ENCODE measurements around the gene TSEN15. TPM values are rescaled to one million over a fixed set of nuclear protein-coding genes. Genes with fewer than 3 reads are reported as not detected.

Gene TSEN15
- total and polyA plus RNA-seq, 2 of the 13 experiments (the other 11 are each of a cell fraction or from before 2014, with no cell fraction given): 25.6 to 35.8 TPM

DNA sequence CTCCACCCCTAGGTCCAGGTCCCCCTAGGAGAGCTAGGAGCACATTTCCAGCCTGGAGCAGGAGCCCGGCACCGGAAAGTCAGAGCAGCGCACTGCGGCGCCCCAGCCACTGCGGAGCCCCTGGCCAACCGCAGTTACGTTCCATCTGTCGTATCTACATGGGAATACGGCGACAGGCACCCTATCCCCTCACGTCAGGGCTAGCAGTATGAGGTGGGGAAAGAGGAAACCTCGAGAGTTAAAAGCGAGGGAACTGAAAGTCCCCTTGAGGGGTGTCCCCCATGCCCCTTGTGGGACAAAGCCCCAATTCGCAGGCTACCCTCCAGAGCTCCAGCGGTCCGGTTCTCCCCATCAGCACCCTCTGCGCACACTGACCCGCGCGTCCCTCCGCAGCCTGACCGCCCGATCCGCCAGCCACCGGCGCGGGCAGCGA is 15.0 kb upstream of the TSEN15 start (continued):
- TF ChIP-seq, protein P1, sequence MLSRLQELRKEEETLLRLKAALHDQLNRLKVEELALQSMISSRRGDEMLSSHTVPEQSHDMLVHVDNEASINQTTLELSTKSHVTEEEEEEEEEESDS (CRISPR knock-in tag; IDR thresholded peaks at IDR 0.05; ENCODE audit: borderline replicate concordance): no peak
- TF ChIP-seq, protein P2, sequence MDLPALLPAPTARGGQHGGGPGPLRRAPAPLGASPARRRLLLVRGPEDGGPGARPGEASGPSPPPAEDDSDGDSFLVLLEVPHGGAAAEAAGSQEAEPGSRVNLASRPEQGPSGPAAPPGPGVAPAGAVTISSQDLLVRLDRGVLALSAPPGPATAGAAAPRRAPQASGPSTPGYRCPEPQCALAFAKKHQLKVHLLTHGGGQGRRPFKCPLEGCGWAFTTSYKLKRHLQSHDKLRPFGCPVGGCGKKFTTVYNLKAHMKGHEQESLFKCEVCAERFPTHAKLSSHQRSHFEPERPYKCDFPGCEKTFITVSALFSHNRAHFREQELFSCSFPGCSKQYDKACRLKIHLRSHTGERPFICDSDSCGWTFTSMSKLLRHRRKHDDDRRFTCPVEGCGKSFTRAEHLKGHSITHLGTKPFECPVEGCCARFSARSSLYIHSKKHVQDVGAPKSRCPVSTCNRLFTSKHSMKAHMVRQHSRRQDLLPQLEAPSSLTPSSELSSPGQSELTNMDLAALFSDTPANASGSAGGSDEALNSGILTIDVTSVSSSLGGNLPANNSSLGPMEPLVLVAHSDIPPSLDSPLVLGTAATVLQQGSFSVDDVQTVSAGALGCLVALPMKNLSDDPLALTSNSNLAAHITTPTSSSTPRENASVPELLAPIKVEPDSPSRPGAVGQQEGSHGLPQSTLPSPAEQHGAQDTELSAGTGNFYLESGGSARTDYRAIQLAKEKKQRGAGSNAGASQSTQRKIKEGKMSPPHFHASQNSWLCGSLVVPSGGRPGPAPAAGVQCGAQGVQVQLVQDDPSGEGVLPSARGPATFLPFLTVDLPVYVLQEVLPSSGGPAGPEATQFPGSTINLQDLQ (CRISPR knock-in tag; IDR thresholded peaks at IDR 0.05): no peak
- TF ChIP-seq BORCS8-MEF2B (CRISPR knock-in tag; IDR thresholded peaks at IDR 0.05) (no peak), NFE2 (CRISPR knock-in tag; IDR thresholded peaks at IDR 0.05) (no peak), SATB2 (CRISPR knock-in tag; IDR thresholded peaks at IDR 0.05) (no peak), ZNF552 (CRISPR knock-in tag; IDR thresholded peaks at IDR 0.05; ENCODE audit: borderline replicate concordance) (no peak), ZNF549 (CRISPR knock-in tag; IDR thresholded peaks at IDR 0.05) (no peak), NR1H2 (CRISPR knock-in tag; IDR thresholded peaks at IDR 0.05; ENCODE audit: borderline replicate concordance, low read depth) (no peak), ZNF256 (CRISPR knock-in tag; conservative IDR thresholded peaks at IDR 0.05) (no peak), UBTF (CRISPR knock-in tag; IDR thresholded peaks at IDR 0.05) (no peak; the same call in none of the 2 replicates), CEBPG (CRISPR knock-in tag; IDR thresholded peaks at IDR 0.05) (no peak), REPIN1 (CRISPR knock-in tag; IDR thresholded peaks at IDR 0.05; ENCODE audit: borderline replicate concordance, low read depth) (no peak), ZNF513 (CRISPR knock-in tag; conservative IDR thresholded peaks at IDR 0.05) (no peak), ONECUT2 (CRISPR knock-in tag; IDR thresholded peaks at IDR 0.05) (no peak), ZNF382 (CRISPR knock-in tag; IDR thresholded peaks at IDR 0.05; ENCODE audit: borderline replicate concordance) (no peak), NFATC3 (CRISPR knock-in tag; IDR thresholded peaks at IDR 0.05) (no peak)
- TF ChIP-seq, protein P3, sequence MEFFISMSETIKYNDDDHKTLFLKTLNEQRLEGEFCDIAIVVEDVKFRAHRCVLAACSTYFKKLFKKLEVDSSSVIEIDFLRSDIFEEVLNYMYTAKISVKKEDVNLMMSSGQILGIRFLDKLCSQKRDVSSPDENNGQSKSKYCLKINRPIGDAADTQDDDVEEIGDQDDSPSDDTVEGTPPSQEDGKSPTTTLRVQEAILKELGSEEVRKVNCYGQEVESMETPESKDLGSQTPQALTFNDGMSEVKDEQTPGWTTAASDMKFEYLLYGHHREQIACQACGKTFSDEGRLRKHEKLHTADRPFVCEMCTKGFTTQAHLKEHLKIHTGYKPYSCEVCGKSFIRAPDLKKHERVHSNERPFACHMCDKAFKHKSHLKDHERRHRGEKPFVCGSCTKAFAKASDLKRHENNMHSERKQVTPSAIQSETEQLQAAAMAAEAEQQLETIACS (CRISPR knock-in tag; IDR thresholded peaks at IDR 0.05): no peak
- TF ChIP-seq, protein P4, sequence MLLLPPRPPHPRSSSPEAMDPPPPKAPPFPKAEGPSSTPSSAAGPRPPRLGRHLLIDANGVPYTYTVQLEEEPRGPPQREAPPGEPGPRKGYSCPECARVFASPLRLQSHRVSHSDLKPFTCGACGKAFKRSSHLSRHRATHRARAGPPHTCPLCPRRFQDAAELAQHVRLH (CRISPR knock-in tag; IDR thresholded peaks at IDR 0.05; ENCODE audit: borderline replicate concordance, low read depth): no peak
- TF ChIP-seq, protein P5, sequence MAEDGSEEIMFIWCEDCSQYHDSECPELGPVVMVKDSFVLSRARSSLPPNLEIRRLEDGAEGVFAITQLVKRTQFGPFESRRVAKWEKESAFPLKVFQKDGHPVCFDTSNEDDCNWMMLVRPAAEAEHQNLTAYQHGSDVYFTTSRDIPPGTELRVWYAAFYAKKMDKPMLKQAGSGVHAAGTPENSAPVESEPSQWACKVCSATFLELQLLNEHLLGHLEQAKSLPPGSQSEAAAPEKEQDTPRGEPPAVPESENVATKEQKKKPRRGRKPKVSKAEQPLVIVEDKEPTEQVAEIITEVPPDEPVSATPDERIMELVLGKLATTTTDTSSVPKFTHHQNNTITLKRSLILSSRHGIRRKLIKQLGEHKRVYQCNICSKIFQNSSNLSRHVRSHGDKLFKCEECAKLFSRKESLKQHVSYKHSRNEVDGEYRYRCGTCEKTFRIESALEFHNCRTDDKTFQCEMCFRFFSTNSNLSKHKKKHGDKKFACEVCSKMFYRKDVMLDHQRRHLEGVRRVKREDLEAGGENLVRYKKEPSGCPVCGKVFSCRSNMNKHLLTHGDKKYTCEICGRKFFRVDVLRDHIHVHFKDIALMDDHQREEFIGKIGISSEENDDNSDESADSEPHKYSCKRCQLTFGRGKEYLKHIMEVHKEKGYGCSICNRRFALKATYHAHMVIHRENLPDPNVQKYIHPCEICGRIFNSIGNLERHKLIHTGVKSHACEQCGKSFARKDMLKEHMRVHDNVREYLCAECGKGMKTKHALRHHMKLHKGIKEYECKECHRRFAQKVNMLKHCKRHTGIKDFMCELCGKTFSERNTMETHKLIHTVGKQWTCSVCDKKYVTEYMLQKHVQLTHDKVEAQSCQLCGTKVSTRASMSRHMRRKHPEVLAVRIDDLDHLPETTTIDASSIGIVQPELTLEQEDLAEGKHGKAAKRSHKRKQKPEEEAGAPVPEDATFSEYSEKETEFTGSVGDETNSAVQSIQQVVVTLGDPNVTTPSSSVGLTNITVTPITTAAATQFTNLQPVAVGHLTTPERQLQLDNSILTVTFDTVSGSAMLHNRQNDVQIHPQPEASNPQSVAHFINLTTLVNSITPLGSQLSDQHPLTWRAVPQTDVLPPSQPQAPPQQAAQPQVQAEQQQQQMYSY (CRISPR knock-in tag; IDR thresholded peaks at IDR 0.05): no peak

All from HepG2 (cell line).